GM21717 (cell line): ENCODE measurements around the gene AASS.
"Not testable (repeated sequence)": the region's sequence is repeated elsewhere in the genome, so short reads cannot be mapped to it uniquely, and the experiment has no call there.

Experiments
- ATAC-seq: cut with Tn5 transposase; IDR thresholded peaks from one replicate; pipeline ENCODE4 v1.9.1; 2021; ENCODE audit warnings: mild to moderate bottlenecking, moderate library complexity; ENCODE audit not compliant: unreplicated experiment

The AASS gene

GRCh38 chr7:122143751-122144711, at the start of gene AASS:
AASS (minus strand) TSS chr7:122144249; CDS start chr7:122133726, 10,523 bp downstream.
- ATAC-seq = peak; percentile 100

- ATAC-seq = no peak
These were observed 44.7 kb upstream of the AASS start for GRCh38 chr7:122188785-122189184.

- no peak for ATAC-seq
These were observed 39.1 kb upstream of the AASS start for GRCh38 chr7:122183106-122183505.

GRCh38 chr7:122182081-122182480, 38.0 kb upstream of the AASS start:
- no peak for ATAC-seq

- ATAC-seq = not testable (repeated sequence)
These were observed 28.1 kb upstream of the AASS start for GRCh38 chr7:122172144-122172543.

GRCh38 chr7:122166740-122167139, 22.7 kb upstream of the AASS start:
- no peak for ATAC-seq

GRCh38 chr7:122166275-122166674, 22.2 kb upstream of the AASS start:
- no peak for ATAC-seq

- no peak for ATAC-seq
These were observed 17.6 kb upstream of the AASS start for GRCh38 chr7:122161628-122162027.

- no peak for ATAC-seq
These were observed 11.5 kb upstream of the AASS start for GRCh38 chr7:122155566-122155965.

- no peak for ATAC-seq
These were observed 4.8 kb upstream of the AASS start for GRCh38 chr7:122148878-122149277.

- no peak for ATAC-seq
These were observed 4.0 kb upstream of the AASS start for GRCh38 chr7:122148081-122148480.

GRCh38 chr7:122145937-122146645, 2.0 kb upstream of the AASS start:
- ATAC-seq = no peak

- ATAC-seq = peak; percentile 12
These were observed 686 bp downstream of the AASS start for GRCh38 chr7:122143376-122143750.

GRCh38 chr7:122140918-122141317, 3.1 kb downstream of the AASS start:
- no peak for ATAC-seq

- ATAC-seq = no peak
These were observed 6.6 kb downstream of the AASS start for GRCh38 chr7:122137251-122138077.

GRCh38 chr7:122136639-122137245, 7.3 kb downstream of the AASS start:
- ATAC-seq = no peak

GRCh38 chr7:122136078-122136477, 8.0 kb downstream of the AASS start:
- no peak for ATAC-seq

- no peak for ATAC-seq
These were observed 8.8 kb downstream of the AASS start for GRCh38 chr7:122135275-122135674.

- not testable (repeated sequence) for ATAC-seq
These were observed 9.3 kb downstream of the AASS start for GRCh38 chr7:122134793-122135192.

- ATAC-seq = no peak
These were observed 10.6 kb downstream of the AASS start for GRCh38 chr7:122133477-122133876.

GRCh38 chr7:122132341-122132740, 11.7 kb downstream of the AASS start:
- ATAC-seq = no peak
